ENCODE results near the gene REV3L.

DNA sequence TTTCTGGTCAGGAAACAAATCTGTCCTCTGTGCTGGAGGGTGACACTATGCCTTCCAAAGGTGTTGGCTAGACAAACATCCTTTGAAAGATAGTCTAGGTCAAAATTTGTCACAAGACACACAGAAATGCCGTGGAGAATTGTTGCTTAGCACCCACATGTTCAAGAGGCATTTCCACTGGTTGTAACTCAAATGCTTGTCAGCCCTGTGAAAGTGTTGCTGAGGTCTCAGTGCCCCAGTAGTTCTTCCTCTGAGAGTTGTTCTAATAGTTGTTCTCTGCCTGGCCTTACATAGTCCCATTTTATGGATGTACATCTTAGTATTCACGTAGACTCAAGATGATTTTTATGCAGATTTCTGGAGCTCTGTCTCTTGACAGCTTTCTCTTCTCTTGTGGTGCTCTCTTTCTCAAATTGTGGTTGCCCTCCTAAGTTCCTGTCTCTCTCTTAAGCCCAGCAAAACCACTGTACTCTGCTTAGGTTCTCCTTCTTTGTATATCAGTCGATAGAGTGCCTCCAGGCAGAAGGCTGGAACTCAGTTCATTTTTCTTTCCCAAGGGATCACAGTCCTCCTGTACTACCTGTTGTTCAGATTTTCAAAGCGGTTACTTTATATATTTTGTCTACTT is 39.5 kb upstream of the REV3L start:
- TF ChIP-seq, protein P1, sequence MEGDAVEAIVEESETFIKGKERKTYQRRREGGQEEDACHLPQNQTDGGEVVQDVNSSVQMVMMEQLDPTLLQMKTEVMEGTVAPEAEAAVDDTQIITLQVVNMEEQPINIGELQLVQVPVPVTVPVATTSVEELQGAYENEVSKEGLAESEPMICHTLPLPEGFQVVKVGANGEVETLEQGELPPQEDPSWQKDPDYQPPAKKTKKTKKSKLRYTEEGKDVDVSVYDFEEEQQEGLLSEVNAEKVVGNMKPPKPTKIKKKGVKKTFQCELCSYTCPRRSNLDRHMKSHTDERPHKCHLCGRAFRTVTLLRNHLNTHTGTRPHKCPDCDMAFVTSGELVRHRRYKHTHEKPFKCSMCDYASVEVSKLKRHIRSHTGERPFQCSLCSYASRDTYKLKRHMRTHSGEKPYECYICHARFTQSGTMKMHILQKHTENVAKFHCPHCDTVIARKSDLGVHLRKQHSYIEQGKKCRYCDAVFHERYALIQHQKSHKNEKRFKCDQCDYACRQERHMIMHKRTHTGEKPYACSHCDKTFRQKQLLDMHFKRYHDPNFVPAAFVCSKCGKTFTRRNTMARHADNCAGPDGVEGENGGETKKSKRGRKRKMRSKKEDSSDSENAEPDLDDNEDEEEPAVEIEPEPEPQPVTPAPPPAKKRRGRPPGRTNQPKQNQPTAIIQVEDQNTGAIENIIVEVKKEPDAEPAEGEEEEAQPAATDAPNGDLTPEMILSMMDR (conservative IDR thresholded peaks at IDR 0.05 in 1 of 2, IDR thresholded peaks at IDR 0.05 in 1 of 2; ENCODE audit: low read depth in 1 of 2, low read length in 2 of 2) = no peak
- TF ChIP-seq EZH2 (IDR thresholded peaks at IDR 0.05; ENCODE audit: low read length, missing control alignments) = no peak

All from fibroblast of lung (primary cell).